Stimulated activated CD4-positive, alpha-beta T cell treated with anti-CD3 and anti-CD28 coated beads, Interleukin-15, amount 100 ng/mL, for 48 hours (primary cell): ENCODE data around the gene ERCC3.

Source experiments
- DNase-seq, 2 donors: peaks; one replicate each; pipeline ENCODE4 v3.0.0-alpha.2; 2020; ENCODE audit warnings: low read depth in 2 of 2

Gene ERCC3

DNA sequence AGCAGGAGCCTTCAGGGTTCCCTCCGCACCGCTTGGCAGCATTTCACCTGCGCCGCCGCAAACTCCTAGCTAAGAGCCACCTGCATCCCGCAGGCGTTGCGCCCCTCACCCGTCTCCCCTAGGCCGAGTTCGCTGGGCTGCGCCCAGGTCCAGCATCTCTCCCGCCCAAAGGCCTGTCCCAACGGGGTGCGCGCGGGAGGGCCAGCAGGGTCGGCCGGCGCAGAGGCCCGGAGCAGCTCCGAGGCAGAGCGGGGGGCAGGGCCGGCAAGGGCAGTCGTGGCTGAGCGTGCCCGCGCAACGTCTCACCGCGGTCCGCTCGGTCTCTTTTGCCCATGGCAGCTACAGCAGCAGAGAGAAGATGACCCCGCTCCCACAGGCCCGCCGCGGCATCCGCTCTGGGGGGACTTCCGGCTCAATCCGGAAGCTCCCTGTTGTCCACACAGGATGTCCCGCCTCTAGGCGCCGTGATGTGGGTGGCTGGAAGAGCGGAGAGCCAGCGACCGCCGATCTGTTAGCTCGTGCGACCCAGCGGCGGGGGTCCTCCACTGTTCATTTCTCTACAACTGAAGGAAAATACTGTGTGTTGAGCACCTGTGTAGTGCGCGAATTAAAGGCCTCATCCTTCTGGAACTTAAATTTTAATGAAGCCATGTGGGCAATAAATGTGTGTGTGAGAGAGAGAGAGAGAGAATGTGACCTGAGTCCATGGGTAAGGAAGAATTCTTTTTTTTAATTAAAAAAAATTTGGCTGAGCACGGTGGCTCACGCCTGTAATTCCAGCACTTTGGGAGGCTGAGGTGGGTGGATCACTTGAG lies at the start of gene ERCC3:
ERCC3 (minus strand) TSS at position 397 of the 815 bp plus-strand sequence; CDS start at position 334, 63 bp downstream.
- DNase-seq = peak; percentile 68 to 79

DNA sequence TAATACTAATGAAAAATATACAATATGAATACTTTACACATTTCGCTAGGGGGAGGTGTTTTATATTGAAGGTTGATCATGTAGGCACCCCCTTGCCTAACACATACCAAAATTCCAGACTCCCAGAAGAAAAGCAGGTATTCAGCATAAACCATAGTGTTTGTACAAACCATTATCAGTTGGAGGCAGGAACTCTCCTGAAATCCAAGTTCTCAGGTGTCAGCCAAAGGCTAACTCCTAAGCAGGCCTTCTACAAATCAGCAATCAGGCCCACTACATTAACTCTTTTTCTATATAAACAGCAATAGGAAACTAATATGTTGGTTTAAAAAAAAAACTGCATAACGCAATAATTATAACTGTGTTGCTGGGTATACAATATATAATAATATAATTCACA lies 49.3 kb upstream of the ERCC3 start:
- no peak for DNase-seq

DNA sequence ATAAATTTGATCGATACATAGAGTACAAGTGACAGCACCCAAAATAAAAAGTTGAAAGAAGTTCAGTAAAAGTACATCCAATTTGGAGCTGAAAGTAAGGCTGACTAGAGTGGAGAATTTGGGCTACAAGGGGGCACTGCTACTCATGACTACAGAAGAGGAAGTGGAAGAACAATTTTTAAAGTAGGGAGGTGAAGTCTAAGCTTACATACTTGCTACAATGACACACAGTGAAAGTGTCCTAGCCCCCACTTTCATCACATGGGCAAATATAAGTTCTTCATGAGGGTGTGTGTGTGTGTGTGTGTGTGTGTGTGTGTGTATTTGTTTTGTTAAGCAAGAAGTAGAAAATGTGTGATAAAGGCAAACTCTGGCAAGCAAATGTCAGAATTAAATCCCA lies 48.2 kb upstream of the ERCC3 start:
- DNase-seq = no peak

DNA sequence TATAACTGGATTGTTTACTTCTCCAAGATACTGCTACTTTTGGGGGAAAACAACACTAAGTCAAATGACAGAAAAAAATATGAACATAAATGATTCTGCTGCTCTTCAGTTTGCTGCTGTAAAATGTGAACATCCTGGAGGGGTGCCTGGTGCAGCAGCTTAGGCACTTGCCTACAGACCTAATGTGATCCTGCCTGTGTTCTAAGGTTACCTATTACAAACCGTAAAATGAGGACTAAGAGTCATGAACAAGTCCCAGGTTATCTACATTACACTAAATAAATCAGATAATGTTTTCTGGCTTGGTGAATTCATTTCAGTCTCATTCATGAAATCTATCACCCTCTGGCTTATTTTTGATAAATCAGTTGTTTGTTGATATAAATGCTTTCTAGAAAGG lies 38.4 kb upstream of the ERCC3 start:
- DNase-seq = no peak

DNA sequence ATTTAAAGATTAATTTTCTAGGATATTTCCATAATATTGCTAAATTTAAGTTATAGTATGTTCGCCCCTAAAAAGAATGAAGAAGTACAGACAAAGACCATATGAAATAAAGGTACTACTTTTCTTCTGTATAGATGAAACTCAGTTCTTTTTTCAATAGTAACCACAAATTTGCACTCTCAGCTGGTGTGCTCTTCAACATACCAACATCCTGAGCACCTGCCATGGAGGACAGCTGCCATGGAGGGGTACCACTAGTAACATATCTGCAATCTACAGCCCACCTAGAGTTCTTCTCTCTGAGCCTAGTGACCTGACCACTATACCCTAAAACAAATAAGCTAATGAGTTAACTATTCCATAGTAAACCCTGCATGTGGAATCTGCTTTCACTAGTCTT lies 36.8 kb upstream of the ERCC3 start:
- no peak for DNase-seq

DNA sequence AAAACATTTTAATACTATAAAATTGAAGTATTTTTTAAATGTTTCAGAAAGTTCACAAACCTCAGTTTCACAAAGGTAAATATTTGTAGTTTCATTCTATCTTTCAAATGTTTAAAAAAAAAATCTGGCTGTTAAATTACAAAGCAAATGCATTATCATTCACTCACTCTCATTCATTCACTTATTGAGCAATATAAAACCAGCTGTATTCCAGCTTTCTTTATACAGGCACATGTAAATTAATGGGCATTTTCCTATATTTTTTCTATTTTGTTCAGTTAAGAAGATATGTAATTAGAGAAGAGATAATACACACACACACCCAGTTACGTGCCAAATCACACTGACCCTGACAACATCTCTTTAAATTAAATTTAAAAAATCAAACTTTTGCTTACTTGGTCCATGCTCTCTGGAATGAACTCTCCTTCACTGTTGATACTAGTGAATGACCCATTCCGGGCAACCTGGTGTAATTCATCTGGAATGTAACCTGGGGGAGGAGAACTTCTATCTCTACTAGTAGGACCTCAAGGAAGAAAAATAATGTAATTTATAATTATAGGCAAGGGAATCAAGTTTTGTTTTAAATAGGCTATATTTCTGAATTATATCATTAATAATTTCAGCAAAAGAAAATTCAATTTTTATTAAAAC lies 32.5 kb upstream of the ERCC3 start:
- no peak for DNase-seq

DNA sequence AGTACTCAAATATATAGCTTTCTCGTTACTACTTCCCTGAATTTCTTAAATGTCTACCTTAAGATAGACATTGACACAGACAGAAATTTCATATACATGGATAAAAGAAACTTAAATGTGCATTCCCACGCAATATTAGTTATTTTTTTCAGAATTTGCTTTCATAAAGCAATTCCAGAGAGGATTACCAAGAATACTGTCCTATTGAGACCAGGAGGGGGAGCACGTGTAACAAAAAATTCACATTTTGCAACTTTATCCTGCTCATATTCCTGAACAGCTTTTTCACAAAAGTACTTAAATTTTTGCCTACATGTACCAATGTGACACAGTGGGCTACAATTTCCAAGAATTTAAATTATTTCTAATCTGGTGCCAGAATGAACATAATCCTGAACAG lies 30.7 kb upstream of the ERCC3 start:
- DNase-seq = no peak

DNA sequence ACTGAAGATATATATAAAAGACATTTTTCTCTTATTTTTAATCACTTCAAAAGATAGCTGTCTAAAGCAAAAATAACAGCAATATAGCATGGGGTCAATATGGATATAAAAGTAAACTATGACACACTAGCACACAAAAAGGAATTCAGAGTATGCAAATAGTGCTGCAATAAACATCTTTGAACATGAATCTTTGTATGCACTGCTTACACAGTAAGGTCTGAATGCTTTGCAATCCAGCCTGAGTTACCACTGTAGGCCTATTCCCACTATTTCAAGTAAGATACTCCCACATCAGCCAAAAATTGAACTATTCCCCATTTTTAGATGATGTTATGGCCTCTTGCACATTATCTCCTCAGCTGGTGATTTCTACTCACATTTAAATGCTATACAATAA lies 27.4 kb upstream of the ERCC3 start:
- no peak for DNase-seq

DNA sequence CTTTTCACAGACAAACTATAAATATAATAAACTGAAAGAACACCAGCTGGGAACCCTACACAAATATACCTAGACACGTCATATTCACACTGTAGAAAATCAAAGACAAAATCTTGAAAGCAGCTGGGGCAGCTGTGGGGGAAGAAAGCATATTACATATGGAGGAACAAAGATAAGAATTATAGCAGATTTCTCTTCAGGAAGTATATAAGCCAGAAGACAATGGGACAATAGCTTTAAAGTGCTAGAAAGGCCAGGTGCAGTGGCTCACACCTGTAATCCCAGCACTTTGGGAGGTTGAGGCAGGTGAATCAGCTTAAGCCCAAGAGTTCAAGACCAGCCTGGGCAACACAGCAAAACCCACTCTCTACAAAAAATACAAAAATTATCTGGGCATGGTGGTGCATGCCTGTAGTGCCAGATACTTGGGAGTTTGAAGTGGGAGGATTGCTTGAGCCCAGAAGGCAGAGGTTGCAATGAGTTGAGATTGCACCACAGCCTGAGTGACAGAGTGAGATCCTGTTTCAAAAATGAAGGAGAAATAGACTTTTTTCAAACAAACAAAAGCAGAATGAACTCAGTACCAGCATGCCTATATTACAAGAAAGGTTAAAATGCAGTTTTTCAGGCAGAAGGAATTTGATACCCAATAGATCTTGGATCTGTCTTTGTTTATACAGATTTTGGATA lies 26.8 kb upstream of the ERCC3 start:
- no peak for DNase-seq

DNA sequence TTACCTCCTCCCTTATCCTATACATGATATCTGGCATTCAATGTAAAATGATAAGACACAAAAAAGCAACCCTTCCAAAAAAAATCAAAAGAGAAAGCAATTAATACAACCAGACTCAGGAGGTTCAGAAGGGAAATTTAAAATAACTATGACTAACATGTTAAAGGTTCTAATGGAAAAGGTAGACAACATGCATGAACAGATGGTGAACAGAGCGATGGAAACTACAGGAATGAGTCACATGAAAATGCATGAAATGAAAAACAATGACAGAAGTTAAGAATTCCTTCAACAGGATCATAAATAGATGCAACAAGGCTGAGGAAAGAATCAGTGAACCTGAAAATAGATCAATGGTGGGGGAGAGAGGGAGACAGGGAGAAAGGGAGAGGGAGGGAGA lies 26.1 kb upstream of the ERCC3 start:
- no peak for DNase-seq

DNA sequence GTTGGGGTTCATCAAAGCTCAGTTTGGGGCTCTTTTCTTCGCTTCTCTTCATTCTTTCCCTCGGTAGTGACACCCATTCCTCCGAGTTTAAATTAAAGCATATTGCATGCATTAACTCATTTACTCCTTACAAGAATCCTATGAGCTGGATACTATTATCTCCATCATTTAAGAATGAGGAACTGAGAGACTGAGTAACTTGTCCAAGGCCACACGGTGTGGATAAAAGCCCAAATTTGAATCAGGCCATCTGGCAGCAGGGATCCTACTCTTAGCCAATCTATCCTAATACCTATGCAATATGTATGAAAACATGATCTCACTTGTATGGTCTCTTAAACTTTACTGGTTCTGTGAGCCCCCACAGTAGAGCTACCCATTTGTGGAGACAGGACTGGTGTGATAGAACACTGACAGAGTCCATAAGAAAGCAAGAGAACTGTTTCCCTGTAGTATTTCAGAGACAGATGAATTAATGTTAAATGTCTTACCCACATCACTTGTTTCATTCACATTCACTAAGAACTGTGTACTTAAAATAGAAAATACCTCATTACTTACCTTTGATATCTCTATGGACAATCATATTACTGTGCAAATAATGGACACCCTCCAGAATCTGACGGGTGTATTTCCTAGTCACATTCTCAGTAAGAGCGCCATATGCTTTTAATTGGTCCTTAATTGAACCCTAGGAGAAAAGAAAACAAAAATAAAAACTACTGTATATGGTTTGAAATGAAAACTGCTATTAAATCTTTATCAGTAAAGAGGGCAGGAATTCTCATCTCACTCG lies 20.4 kb upstream of the ERCC3 start:
- DNase-seq = no peak

DNA sequence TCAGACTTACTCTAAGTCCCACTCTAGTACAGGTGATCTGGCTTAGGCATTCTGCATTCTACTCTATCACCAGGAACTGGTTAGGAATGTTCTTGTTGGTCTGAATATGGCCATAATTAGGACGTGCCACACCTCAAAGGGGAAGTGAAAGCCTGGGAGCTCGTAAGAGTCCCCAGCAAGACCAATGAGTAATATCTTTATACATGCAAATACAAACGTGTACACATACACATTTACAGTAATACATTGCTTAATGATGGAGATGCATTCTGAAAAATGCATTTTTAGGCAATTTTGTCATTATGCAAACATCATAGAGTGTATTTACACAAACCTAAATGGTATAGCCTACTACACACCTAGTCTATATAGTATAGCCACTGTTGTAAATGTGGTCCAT lies 19.5 kb upstream of the ERCC3 start:
- DNase-seq = no peak

DNA sequence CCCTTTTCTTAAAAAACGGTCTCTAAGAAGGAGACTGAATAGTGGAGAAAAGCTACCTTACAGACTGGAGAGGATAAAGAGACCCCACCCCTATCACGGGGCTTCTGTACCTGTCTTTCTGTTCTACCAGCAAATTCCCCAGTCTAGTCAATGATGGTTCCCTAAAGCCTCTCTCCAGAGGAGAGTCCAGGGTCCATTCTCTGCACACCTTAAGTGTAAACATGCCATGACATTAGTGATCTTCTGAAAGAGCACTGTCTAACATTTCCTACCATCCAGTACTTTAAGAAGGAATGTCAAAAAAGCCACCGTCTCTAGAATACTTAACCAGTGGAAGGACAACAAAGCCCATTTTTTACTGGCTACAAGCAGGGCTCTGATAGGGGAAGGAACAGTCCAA lies 17.0 kb upstream of the ERCC3 start:
- no peak for DNase-seq

DNA sequence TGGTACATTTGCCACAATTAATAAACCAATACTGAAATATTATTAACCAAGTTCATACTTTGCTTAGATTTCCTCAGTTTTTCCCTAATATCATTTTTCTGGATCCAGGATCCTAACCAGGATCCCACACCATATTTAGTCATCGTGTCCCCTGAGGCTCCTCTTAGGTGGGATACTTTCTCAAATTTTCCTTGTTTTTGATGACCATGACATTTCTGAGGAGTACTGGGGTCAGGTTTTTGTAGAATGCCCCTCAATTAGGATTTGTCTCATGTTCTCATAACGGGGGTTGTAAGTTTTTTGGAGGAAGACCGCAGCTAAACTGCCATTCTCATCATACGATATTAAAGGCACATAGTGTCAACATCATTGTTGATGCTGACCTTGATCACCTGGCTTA lies 15.5 kb upstream of the ERCC3 start:
- DNase-seq = no peak

DNA sequence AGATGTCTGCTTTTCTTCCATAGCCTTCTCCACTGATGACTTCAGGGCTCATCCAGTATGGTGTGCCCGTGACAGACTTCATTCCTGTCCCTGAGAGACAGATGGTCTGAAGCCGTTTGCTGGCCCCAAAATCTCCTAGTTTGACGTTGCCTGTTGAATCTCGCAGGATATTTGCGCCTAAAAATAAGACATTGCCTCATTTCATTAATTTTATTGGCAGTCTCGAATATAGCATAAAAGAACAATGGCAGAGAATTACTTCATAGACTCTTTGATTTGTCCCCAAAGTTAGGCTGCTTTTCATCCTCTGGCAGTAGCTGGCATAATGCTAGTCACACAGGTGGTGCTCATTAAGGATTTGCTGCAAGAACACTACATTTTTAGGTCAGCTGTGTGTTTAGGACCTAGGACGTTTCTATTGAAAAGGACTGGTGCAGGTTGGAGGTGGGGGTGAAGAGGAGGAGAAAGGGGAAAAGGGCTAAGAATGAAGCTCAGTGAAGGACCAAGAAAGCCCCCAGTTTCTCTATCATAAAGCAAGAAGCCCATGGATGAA lies 14.7 kb upstream of the ERCC3 start:
- DNase-seq = no peak

DNA sequence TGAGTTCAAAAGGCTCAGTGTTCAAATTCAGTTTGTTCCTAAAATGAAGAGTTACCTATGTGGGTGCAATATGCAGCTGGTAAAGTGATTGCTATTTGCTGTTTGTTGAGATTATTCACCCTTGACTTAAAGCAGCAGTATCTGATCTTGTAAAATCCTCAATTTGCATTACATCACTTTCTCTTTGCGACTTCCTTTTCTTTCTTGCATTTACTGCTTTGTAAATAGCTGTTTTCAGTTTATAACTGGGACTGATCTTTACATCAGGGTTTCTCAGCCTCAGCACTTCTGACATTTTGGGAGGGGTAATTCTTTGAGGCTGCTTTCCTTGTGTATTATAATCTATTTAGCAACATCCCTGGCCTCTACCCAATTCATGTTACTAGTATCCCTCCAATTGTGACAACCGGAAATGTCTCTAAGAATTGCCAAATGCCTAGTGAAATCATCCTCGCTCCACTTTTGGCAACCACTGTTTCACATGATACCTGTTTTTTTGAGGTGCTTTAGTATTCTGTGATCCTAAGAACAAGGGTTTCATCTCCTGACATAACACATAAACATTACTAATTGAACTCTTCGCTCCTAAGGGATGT lies 12.1 kb upstream of the ERCC3 start:
- no peak for DNase-seq

DNA sequence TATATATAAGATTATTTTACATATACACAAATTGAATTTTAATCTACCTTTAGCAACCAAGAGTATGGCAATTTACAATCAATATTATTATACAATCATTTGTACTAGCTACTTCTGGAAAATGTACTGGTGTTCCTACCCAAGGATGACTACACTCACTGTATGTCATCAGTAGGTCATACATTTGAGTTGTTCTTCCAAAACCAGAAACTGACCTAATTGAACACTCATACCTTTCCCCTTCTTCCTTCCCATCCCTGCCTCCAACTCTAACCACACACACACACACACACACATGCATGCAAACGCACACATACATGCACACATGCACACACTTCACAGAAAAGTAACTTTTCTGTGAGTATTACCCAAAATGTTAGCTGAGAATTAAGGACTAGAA lies 8.2 kb upstream of the ERCC3 start:
- no peak for DNase-seq

DNA sequence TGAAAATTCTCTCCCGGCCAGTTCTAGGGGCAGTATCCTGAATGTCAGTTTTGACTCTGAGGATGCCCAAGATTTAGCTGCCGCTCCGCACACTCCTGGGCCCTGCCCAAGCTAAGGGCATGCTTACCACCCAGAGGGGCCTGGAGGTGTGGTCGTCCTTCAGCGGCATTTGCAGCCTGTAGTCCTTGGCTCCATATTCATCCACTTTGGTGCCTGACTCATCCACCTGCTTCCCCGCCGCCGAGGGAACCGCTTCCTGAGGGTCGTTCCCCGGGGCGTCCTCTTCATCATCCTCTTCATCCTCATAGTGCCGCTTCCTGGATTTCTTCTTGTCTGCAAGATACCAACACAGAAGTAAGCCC lies 577 bp downstream of the ERCC3 start:
- no peak for DNase-seq

DNA sequence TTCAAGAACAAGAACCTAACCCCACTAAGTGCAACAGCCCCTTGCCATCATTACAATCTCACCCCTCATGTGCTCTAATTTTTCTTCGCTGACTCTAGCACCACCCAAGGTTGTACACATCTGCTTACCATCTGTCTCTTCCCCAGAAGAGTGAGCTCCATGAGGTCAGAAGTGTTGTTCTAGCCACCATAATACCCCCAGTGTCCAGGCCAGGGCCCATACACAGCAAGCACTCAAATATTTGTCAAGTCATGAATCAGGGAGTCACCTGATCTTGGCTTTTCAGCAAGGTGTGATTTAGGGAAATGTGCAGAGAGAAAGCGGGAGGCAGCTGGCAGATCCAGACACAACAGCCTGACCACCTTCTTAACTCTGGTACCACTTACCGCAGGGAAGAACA lies 5.7 kb downstream of the ERCC3 start:
- DNase-seq = no peak

DNA sequence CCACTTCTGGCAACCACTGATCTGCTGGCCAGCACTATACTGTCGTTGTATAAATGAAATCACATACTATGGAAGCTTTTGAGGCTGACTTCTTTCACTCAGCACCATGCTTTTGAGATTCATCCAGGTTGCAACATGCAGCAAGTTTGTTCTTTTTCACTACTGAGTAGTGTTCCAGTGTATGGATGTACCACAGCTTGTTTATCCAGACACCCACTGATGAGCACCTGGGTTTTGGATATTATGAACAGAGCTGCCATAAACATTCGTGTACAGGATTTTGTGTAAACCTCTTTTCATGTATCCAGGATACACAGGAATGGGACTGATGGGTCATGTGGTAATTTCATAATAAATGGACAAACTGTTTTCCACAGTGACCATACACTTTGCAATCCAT lies 10.7 kb downstream of the ERCC3 start:
- DNase-seq = no peak

DNA sequence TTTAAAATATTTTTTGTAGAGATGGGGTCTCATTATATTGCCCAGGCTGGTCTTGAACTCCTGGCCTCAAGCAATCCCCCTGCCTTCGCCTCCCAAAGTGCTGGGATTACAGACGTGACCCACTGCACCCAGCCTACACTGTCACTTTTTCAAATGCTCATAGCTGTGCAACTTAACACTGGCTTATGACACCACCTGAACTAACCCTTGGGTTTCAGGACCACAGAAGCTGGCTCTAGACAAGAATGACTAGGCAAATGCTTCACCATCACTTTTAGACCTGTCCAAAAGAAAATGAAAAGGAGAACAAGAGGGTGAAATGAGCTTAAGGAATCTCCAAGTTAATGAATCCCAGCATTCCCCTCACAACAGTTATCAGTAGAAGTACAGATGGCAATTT lies 13.3 kb downstream of the ERCC3 start:
- no peak for DNase-seq

DNA sequence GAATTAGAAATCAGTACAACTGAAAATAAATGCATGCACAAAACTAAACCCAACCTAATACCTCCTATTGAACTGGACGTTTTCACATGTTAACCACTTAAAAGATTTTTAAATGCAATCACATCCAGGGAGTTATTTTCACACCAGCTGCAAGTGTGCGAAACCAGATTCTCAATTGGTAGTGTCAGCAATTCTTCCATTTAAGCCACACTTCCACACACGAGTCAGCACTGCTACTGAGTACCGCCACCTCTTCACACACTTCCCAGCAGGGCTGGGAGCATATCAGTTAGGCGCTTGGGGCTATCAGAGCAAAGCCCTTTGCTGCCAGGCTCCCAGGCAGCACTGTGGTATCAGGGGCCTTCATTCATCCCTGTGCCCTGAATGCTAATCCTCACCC lies 14.2 kb downstream of the ERCC3 start:
- no peak for DNase-seq
